ENCODE results near the gene NDUFB3.

The NDUFB3 gene

GRCh38 chr2:201130524-201131186 lies 58.9 kb downstream of the NDUFB3 start:
- peak; percentile 71 for DNase-seq

- no peak for DNase-seq
Observed at GRCh38 chr2:201132518-201132917, 60.7 kb downstream of the NDUFB3 start.
